ENCODE data around the gene PTPN4. TPM values are rescaled to one million over a fixed set of nuclear protein-coding genes. Genes with fewer than 3 reads are reported as not detected.

The PTPN4 gene
- total and polyA plus RNA-seq, 10 of the 15 experiments (the other 5 are each of a cell fraction or from before 2014, with no cell fraction given), result 5.0 to 29.7 (median 23.7) TPM

DNA sequence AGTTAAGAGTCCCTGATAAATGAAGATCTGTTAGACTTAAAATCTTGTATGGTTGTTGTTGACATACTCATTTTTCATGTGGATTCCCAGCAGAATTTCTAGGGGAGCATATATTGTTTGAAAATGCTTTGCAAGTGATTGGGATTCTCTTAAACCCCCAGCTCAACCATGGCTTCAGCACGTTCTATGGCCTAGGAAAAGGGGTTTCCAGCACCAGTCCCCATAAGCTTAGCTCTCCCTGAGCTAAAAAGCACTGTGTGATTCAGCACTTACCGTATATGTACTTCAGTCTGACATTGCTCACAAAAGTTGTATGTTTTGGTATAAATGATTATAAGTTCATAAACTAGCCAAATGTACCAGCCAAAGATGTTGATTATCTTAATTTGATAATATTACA is 173.1 kb downstream of the PTPN4 start:
- H3K36me3 ChIP-seq (ENCODE audit: control insufficient read depth in 2 of 2, insufficient read depth in 2 of 2, low read length in 1 of 2), result no peaks in the 10 kb centered on the region; a peak in 1 of 4 replicates
- intact Hi-C loops (cut with micrococcal nuclease; ENCODE audit: unreplicated experiment), result no loop called here

More for the DNA sequence above, 173.1 kb downstream of the PTPN4 start:
- Histone ChIP-seq H3K27ac (ENCODE audit: control insufficient read depth, insufficient read depth) (no peak overlapping the region), H3K79me2 (ENCODE audit: control insufficient read depth, insufficient read depth, low read length) (no peaks in the 10 kb centered on the region), H3K9ac (ENCODE audit: control insufficient read depth, insufficient read depth, low read length) (no peak overlapping the region), H3K4me3 (no peak overlapping the region), H4K20me1 (ENCODE audit: control insufficient read depth, insufficient read depth) (no peaks in the 10 kb centered on the region), H3K9me3 (replicated peaks; ENCODE audit: control insufficient read depth, insufficient read depth, low read length) (no peaks in the 10 kb centered on the region), H3K4me1 (ENCODE audit: control insufficient read depth, insufficient read depth, low read length) (no peaks in the 10 kb centered on the region), H3K4me2 (ENCODE audit: control insufficient read depth, insufficient read depth) (no peak overlapping the region), H2AFZ (ENCODE audit: control insufficient read depth, low read depth, low read length) (no peak overlapping the region), H3K27me3 (replicated peaks in 1 of 2; ENCODE audit: control insufficient read depth in 2 of 2, insufficient read depth in 2 of 2, low read length in 1 of 2) (no peaks in the 10 kb centered on the region)
- SMC1A ChIA-PET (ENCODE audit: uncharacterized antibody, unreplicated experiment), result interaction anchor here (1.0 kb wide), 1 partner anchor 9 kb away, joined by 3 read pairs; no protein-coding TSS in a partner anchor
- POLR2A ChIA-PET, result no interaction called here
- no peak for TF ChIP-seq PRDM15 (CRISPR knock-in tag; IDR thresholded peaks at IDR 0.05)
- TF ChIP-seq, protein P1, sequence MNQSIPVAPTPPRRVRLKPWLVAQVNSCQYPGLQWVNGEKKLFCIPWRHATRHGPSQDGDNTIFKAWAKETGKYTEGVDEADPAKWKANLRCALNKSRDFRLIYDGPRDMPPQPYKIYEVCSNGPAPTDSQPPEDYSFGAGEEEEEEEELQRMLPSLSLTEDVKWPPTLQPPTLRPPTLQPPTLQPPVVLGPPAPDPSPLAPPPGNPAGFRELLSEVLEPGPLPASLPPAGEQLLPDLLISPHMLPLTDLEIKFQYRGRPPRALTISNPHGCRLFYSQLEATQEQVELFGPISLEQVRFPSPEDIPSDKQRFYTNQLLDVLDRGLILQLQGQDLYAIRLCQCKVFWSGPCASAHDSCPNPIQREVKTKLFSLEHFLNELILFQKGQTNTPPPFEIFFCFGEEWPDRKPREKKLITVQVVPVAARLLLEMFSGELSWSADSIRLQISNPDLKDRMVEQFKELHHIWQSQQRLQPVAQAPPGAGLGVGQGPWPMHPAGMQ (IDR thresholded peaks at IDR 0.05; ENCODE audit: borderline replicate concordance), result no peak
- no peak for TF ChIP-seq LARP7 (IDR thresholded peaks at IDR 0.05)
- no peak for TF ChIP-seq RFX5 (IDR thresholded peaks at IDR 0.05; ENCODE audit: low read depth, low read length)
- no peak for TF ChIP-seq REST (IDR thresholded peaks at IDR 0.05; ENCODE audit: low read depth, low read length)
- no peak for TF ChIP-seq STAT1 (conservative IDR thresholded peaks at IDR 0.05)
- TF ChIP-seq BACH1 (IDR thresholded peaks at IDR 0.05; ENCODE audit: borderline replicate concordance), result no peak
- TF ChIP-seq, protein P2, sequence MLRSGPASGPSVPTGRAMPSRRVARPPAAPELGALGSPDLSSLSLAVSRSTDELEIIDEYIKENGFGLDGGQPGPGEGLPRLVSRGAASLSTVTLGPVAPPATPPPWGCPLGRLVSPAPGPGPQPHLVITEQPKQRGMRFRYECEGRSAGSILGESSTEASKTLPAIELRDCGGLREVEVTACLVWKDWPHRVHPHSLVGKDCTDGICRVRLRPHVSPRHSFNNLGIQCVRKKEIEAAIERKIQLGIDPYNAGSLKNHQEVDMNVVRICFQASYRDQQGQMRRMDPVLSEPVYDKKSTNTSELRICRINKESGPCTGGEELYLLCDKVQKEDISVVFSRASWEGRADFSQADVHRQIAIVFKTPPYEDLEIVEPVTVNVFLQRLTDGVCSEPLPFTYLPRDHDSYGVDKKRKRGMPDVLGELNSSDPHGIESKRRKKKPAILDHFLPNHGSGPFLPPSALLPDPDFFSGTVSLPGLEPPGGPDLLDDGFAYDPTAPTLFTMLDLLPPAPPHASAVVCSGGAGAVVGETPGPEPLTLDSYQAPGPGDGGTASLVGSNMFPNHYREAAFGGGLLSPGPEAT (IDR thresholded peaks at IDR 0.05; ENCODE audit: low read depth), result no peak
- TF ChIP-seq RAD51 (IDR thresholded peaks at IDR 0.05), result no peak
- TF ChIP-seq SRF (IDR thresholded peaks at IDR 0.05; ENCODE audit: low read depth in 2 of 2, low read length in 2 of 2), result no peak
- no peak for TF ChIP-seq SREBF1 (IDR thresholded peaks at IDR 0.05; ENCODE audit: low read length)
- TF ChIP-seq TAF1 (IDR thresholded peaks at IDR 0.05; ENCODE audit: borderline replicate concordance, low read depth, low read length), result no peak
- no peak for TF ChIP-seq TARDBP (IDR thresholded peaks at IDR 0.05; ENCODE audit: borderline replicate concordance)
- BruUV-seq (replicated peaks), result no TSS peak
- ATAC-seq (no peak), FAIRE-seq (peak; percentile 23), DNase-seq (ENCODE audit: low read depth, low spot score) (no peak)
- in situ Hi-C loops (cut with MboI), result no loop called here
- RAD21 ChIA-PET (ENCODE audit: unreplicated experiment), result no interaction called here
- CTCF ChIA-PET, result no interaction called here
- 94% methylated on average over 2 of the region's 2 CpGs for WGBS (ENCODE audit: insufficient coverage, insufficient replicate concordance, low lambda C conversion rate, missing lambda C conversion rate)

Measured in GM12878 (cell line).